HepG2 (cell line): ENCODE measurements around the gene TMEM258. TPM values are rescaled to one million over a fixed set of nuclear protein-coding genes. Genes with fewer than 3 reads are reported as not detected.
A peak's percentile ranks its signal among the peaks of the same experiment; 100 is the strongest.

Experiments used
- CEBPG ChIP-seq: IDR thresholded peaks from 2 replicates; pipeline ENCODE4 v1.6.1; 2016
- DDIT3 ChIP-seq: sonication (generic); formaldehyde crosslinking; IDR thresholded peaks from 2 replicates; pipeline ENCODE4 v1.4.0; 2020; ENCODE audit warnings: mild to moderate bottlenecking, missing genetic modification reagents
- FOXO1 ChIP-seq: sonication (generic); formaldehyde crosslinking; IDR thresholded peaks from 2 replicates; pipeline ENCODE4 v1.4.0; 2020; ENCODE audit warnings: missing genetic modification reagents
- KDM3A ChIP-seq: IDR thresholded peaks from 2 replicates; pipeline ENCODE4 v1.6.1; 2018; ENCODE audit warnings: low read depth, missing compliant biosample characterization
- MEIS1 ChIP-seq: sonication (generic); formaldehyde crosslinking; IDR thresholded peaks from 2 replicates; pipeline ENCODE4 v1.9.0; 2021; ENCODE audit warnings: mild to moderate bottlenecking, missing genetic modification reagents, moderate library complexity, borderline replicate concordance
- NONO ChIP-seq, 2 experiments: fragments of 450-650 bp in 1 of 2; sonication (generic) in 1 of 2; formaldehyde crosslinking in 1 of 2; IDR thresholded peaks in 1 of 2; conservative IDR thresholded peaks in 1 of 2; 2 replicates each; pipeline versions ENCODE4 v1.6.1 to v1.8.0; 2017 to 2022; ENCODE audit warnings: mild to moderate bottlenecking in 1 of 2, missing genetic modification reagents in 1 of 2, moderate library complexity in 1 of 2
- PTBP1 ChIP-seq: fragments of 200-400 bp; formaldehyde crosslinking; IDR thresholded peaks from 2 replicates; pipeline ENCODE4 v1.6.1; 2018; ENCODE audit warnings: low read length, low read depth; ENCODE audit not compliant: poor library complexity, severe bottlenecking
- SIX4 ChIP-seq: sonication (generic); formaldehyde crosslinking; IDR thresholded peaks from 2 replicates; pipeline ENCODE4 v1.4.0; 2020; ENCODE audit warnings: missing genetic modification reagents
- SMARCE1 ChIP-seq: fragments of 450-650 bp; IDR thresholded peaks from 2 replicates; pipeline ENCODE4 v1.6.1; 2017; ENCODE audit warnings: borderline replicate concordance
- SNRNP70 ChIP-seq: fragments of 200-400 bp; formaldehyde crosslinking; IDR thresholded peaks from 2 replicates; pipeline ENCODE4 v1.6.1; 2017; ENCODE audit warnings: mild to moderate bottlenecking, low read depth, low read length, moderate library complexity
- TP53 ChIP-seq: sonication (generic); formaldehyde crosslinking; conservative IDR thresholded peaks from 2 replicates; pipeline ENCODE4 v1.4.0; 2020; ENCODE audit warnings: missing genetic modification reagents
- U2AF1 ChIP-seq: fragments of 200-400 bp; formaldehyde crosslinking; optimal IDR thresholded peaks from 2 replicates; pipeline ENCODE3; 2017; ENCODE audit warnings: mild to moderate bottlenecking, low read depth, low read length
- XRCC5 ChIP-seq: fragments of 200-400 bp; formaldehyde crosslinking; optimal IDR thresholded peaks from 2 replicates; pipeline ENCODE3; 2017; ENCODE audit warnings: mild to moderate bottlenecking, low read length
- ZNF280D ChIP-seq: sonication (generic); formaldehyde crosslinking; IDR thresholded peaks from 2 replicates; pipeline ENCODE4 v1.5.1; 2020; ENCODE audit warnings: mild to moderate bottlenecking, missing genetic modification reagents
- ZNF7 ChIP-seq: IDR thresholded peaks from 2 replicates; pipeline ENCODE4 v1.6.1; 2016; ENCODE audit warnings: missing biosample characterization, missing genetic modification reagents
- ZNF790 ChIP-seq: sonication (generic); formaldehyde crosslinking; IDR thresholded peaks from 2 replicates; pipeline ENCODE4 v1.8.0; 2022; ENCODE audit warnings: missing genetic modification reagents, mild to moderate bottlenecking, borderline replicate concordance
- polyA plus RNA-seq, 8 experiments: library from polyadenylated mRNA; depleted of rRNA in 3 of 8; stranded (reverse) in 7 of 8; unstranded in 1 of 8; fragments of >200 nt; fragmentation: Illumina TruSeq in 4 of 8; extraction: Trizol in 4 of 8; gene quantifications; 2 replicates each; pipeline versions ENCODE4 v1.2.1 to v1.2.3, GENCODE V29; 2011 to 2016; ENCODE audit warnings: low read depth in 4 of 8, missing spikeins in 1 of 8, mixed read lengths in 1 of 8; ENCODE audit not compliant: insufficient read depth in 1 of 8
- total RNA-seq, 5 experiments: library from RNA; depleted of rRNA; stranded (reverse); fragments of >200 nt; fragmentation: Illumina TruSeq; extraction: Trizol; gene quantifications; 2 replicates each; pipeline ENCODE4 v1.2.3, GENCODE V29; 2016; ENCODE audit warnings: low read depth in 1 of 5
- TF ChIP-seq, protein P1 (sequence below), 2 experiments: sonication (generic) in 1 of 2; formaldehyde crosslinking in 1 of 2; IDR thresholded peaks; 2 replicates each; pipeline versions ENCODE4 v1.4.0 to v1.6.1; 2016 to 2020; ENCODE audit warnings: borderline replicate concordance in 1 of 2, low read depth in 1 of 2, mild to moderate bottlenecking in 1 of 2, missing genetic modification reagents in 1 of 2
- TF ChIP-seq, protein P2 (sequence below): sonication (generic); formaldehyde crosslinking; IDR thresholded peaks from 2 replicates; pipeline ENCODE4 v1.4.0; 2020; ENCODE audit warnings: missing genetic modification reagents

The TMEM258 gene
- total and polyA plus RNA-seq, 2 of the 13 experiments (the other 11 are each of a cell fraction or from before 2014, with no cell fraction given) = 175 to 424 TPM

DNA sequence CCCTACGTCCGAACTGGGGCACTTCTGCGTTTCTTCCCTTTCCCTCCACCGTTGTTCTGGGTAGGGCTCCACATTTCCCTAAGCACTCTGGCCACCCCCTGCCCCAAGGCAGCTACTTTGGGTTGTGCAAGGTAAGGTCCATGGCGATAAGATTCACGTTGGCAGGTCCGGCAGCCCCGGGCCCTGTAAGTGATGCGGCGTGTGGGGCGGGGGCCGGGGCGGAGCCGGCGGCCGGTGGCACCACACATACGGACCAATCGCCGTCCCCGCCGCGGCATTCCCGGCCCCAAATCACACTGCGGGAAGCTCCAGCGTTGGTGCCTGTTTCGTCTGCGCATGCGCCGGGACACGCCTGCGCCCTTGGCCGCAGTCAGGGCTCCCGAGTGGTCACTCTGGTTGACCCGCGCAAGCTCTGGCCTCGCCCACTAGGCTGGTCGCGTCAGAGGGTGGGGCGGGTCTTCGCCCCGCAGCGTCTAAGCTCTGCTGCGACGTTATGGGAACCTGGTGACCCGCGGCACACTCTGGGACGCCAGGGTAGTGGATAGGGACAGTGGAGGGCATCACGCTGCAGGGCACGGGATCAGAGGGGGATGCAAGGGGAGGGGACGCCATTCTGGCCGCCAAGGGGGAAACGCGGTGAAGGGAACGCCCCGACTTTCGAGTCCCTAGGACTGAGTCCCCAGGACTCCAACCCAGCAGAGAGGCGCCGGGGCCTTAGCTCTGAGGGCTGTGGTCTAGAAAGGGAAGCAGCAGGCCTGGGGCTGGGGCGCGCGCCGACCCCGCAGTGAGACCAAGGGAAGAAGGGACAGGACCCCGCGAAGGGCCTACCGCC is 22.8 kb upstream of the TMEM258 start (continued):
- TF ChIP-seq, protein P1, sequence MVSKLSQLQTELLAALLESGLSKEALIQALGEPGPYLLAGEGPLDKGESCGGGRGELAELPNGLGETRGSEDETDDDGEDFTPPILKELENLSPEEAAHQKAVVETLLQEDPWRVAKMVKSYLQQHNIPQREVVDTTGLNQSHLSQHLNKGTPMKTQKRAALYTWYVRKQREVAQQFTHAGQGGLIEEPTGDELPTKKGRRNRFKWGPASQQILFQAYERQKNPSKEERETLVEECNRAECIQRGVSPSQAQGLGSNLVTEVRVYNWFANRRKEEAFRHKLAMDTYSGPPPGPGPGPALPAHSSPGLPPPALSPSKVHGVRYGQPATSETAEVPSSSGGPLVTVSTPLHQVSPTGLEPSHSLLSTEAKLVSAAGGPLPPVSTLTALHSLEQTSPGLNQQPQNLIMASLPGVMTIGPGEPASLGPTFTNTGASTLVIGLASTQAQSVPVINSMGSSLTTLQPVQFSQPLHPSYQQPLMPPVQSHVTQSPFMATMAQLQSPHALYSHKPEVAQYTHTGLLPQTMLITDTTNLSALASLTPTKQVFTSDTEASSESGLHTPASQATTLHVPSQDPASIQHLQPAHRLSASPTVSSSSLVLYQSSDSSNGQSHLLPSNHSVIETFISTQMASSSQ (IDR thresholded peaks at IDR 0.05; ENCODE audit: low read depth) = no peak
- TF ChIP-seq, protein P1 (CRISPR knock-in tag; IDR thresholded peaks at IDR 0.05; ENCODE audit: borderline replicate concordance) = peak; percentile 62; the same call in 1 of the 2 replicates
- TF ChIP-seq U2AF1 = no peak
- TF ChIP-seq KDM3A (CRISPR knock-in tag) = no peak
- no peak for TF ChIP-seq NONO (IDR thresholded peaks at IDR 0.05)
- TF ChIP-seq NONO (CRISPR knock-in tag; conservative IDR thresholded peaks at IDR 0.05) = peak; percentile 89
- peak; percentile 64 for TF ChIP-seq PTBP1
- TF ChIP-seq SIX4 (CRISPR knock-in tag) = no peak
- TF ChIP-seq, protein P2, sequence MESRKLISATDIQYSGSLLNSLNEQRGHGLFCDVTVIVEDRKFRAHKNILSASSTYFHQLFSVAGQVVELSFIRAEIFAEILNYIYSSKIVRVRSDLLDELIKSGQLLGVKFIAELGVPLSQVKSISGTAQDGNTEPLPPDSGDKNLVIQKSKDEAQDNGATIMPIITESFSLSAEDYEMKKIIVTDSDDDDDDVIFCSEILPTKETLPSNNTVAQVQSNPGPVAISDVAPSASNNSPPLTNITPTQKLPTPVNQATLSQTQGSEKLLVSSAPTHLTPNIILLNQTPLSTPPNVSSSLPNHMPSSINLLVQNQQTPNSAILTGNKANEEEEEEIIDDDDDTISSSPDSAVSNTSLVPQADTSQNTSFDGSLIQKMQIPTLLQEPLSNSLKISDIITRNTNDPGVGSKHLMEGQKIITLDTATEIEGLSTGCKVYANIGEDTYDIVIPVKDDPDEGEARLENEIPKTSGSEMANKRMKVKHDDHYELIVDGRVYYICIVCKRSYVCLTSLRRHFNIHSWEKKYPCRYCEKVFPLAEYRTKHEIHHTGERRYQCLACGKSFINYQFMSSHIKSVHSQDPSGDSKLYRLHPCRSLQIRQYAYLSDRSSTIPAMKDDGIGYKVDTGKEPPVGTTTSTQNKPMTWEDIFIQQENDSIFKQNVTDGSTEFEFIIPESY (CRISPR knock-in tag) = no peak
- 0 out of 2 replicates have a peak, but pooled peaks have one; percentile 25 for TF ChIP-seq TP53 (CRISPR knock-in tag)
- 0 out of 2 replicates have a peak, but pooled peaks have one; percentile 10 for TF ChIP-seq FOXO1 (CRISPR knock-in tag)
- no peak; the same call in 1 of the 2 replicates for TF ChIP-seq MEIS1 (CRISPR knock-in tag)
- TF ChIP-seq ZNF790 (CRISPR knock-in tag) = no peak; the same call in 1 of the 2 replicates
- TF ChIP-seq XRCC5 = no peak
- no peak for TF ChIP-seq ZNF7 (CRISPR knock-in tag)
- TF ChIP-seq DDIT3 (CRISPR knock-in tag) = no peak
- TF ChIP-seq CEBPG (CRISPR knock-in tag) = peak; percentile 70
- no peak for TF ChIP-seq SNRNP70
- peak; percentile 80; the same call in 1 of the 2 replicates for TF ChIP-seq ZNF280D (CRISPR knock-in tag)
- no peak for TF ChIP-seq SMARCE1
